Neural progenitor cell (in vitro differentiated cells): ENCODE results near the gene ZFAND3. TPM values are rescaled to one million over a fixed set of nuclear protein-coding genes. Genes with fewer than 3 reads are reported as not detected.

Source experiments
- DNase-seq: peaks from one replicate; pipeline ENCODE4 v3.0.0-alpha.2; 2016; ENCODE audit warnings: low spot score
- H2AFZ ChIP-seq: fragments of 200-600 bp; sonication (generic); replicated peaks from 2 replicates; pipeline ENCODE4 v1.6.1; 2016; ENCODE audit warnings: antibody characterized with exemption
- H3F3A ChIP-seq: fragments of 200-600 bp; sonication (generic); 2 replicates; pipeline ENCODE4 v1.6.1; 2016; ENCODE audit warnings: antibody characterized with exemption, low read depth
- H3K27ac ChIP-seq: fragments of 200-600 bp; sonication (generic); 2 replicates; pipeline ENCODE4 v1.5.1; 2016; ENCODE audit warnings: mild to moderate bottlenecking
- H3K27me3 ChIP-seq: fragments of 200-600 bp; sonication (generic); 2 replicates; pipeline ENCODE4 v1.6.1; 2016; ENCODE audit warnings: mild to moderate bottlenecking, moderate library complexity
- H3K36me3 ChIP-seq: fragments of 200-600 bp; sonication (generic); 2 replicates; pipeline ENCODE4 v1.5.1; 2016
- H3K4me1 ChIP-seq: fragments of 200-600 bp; sonication (generic); 2 replicates; pipeline ENCODE4 v1.6.1; 2016; ENCODE audit warnings: mixed run types
- H3K4me2 ChIP-seq: fragments of 200-600 bp; sonication (generic); 2 replicates; pipeline ENCODE4 v1.6.1; 2016
- H3K4me3 ChIP-seq: fragments of 200-600 bp; sonication (generic); 2 replicates; pipeline ENCODE4 v1.5.1; 2016
- H3K79me2 ChIP-seq: fragments of 200-600 bp; sonication (generic); 2 replicates; pipeline ENCODE4 v1.6.1; 2016; ENCODE audit warnings: low read depth
- H3K9ac ChIP-seq: fragments of 200-600 bp; sonication (generic); 2 replicates; pipeline ENCODE4 v1.6.1; 2016
- H3K9me3 ChIP-seq: fragments of 200-600 bp; sonication (generic); 2 replicates; pipeline ENCODE4 v1.5.1; 2016; ENCODE audit warnings: low read depth
- H4K20me1 ChIP-seq: fragments of 200-600 bp; sonication (generic); 2 replicates; pipeline ENCODE4 v1.6.1; 2016; ENCODE audit warnings: low read depth
- H3K27ac Mint-ChIP-seq: 3 replicates; pipeline ENCODE4 v1.8.0; 2021; ENCODE audit warnings: mixed read lengths
- H3K27me3 Mint-ChIP-seq: 2 replicates; pipeline ENCODE4 v1.8.0; 2022; ENCODE audit warnings: low read depth, mild to moderate bottlenecking, inconsistent platforms, moderate library complexity, mixed read lengths; ENCODE audit not compliant: insufficient read depth
- H3K36me3 Mint-ChIP-seq: 3 replicates; pipeline ENCODE4 v1.8.0; 2021; ENCODE audit warnings: mixed read lengths
- H3K4me1 Mint-ChIP-seq: 3 replicates; pipeline ENCODE4 v1.8.0; 2021; ENCODE audit warnings: mixed read lengths
- H3K4me3 Mint-ChIP-seq: 3 replicates; pipeline ENCODE4 v1.8.0; 2021; ENCODE audit warnings: mild to moderate bottlenecking, moderate library complexity, mixed read lengths
- H3K9me3 Mint-ChIP-seq: 3 replicates; pipeline ENCODE4 v1.8.0; 2020; ENCODE audit warnings: mixed read lengths
- EZH2 ChIP-seq: fragments of 200-600 bp; sonication (generic); IDR thresholded peaks from 2 replicates; pipeline ENCODE4 v1.6.1; 2017; ENCODE audit warnings: antibody characterized with exemption, mild to moderate bottlenecking, moderate library complexity
- EZH2phosphoT487 ChIP-seq: fragments of 200-600 bp; sonication (generic); IDR thresholded peaks from 2 replicates; pipeline ENCODE4 v1.6.1; 2017; ENCODE audit warnings: antibody characterized with exemption
- total RNA-seq: library from RNA; depleted of rRNA; stranded (reverse); fragments of >200 nt; gene quantifications from 2 replicates; pipeline ENCODE4 v1.2.3, GENCODE V29; 2015; ENCODE audit warnings: low replicate concordance
- TF ChIP-seq, protein P1 (sequence below): fragments of 200-600 bp; sonication (generic); IDR thresholded peaks from 2 replicates; pipeline ENCODE4 v1.5.1; 2017; ENCODE audit warnings: antibody characterized with exemption, mild to moderate bottlenecking

Gene ZFAND3
- total RNA-seq, 1 donor from 2014 or later: 24.3 TPM

- Mint-ChIP-seq H3K4me3 (no peak overlapping the region), H3K27ac (no peak overlapping the region), H3K27me3 (no peaks in the 10 kb centered on the region), H3K9me3 (no peaks in the 10 kb centered on the region), H3K36me3 (peaks cover 5% of the 10 kb centered on the region), H3K4me1 (no peaks in the 10 kb centered on the region)
- H3F3A ChIP-seq: no peaks in the 10 kb centered on the region
- no peak overlapping the region for H3K9ac ChIP-seq
- no peak overlapping the region for H2AFZ ChIP-seq
- no peaks in the 10 kb centered on the region for H3K36me3 ChIP-seq
- no peak for DNase-seq
- no peaks in the 10 kb centered on the region for H3K4me1 ChIP-seq
- H4K20me1 ChIP-seq: peaks cover 22% of the 10 kb centered on the region
- H3K4me3 ChIP-seq: no peak overlapping the region
- peaks cover 16% of the 10 kb centered on the region for H3K79me2 ChIP-seq
- no peaks in the 10 kb centered on the region for H3K27me3 ChIP-seq
- TF ChIP-seq EZH2: no peak
- H3K9me3 ChIP-seq: no peaks in the 10 kb centered on the region
- no peak overlapping the region for H3K4me2 ChIP-seq
- no peak overlapping the region for H3K27ac ChIP-seq
Observed at GRCh38 chr6:38068854-38069590, 249.5 kb downstream of the ZFAND3 start.

DNA sequence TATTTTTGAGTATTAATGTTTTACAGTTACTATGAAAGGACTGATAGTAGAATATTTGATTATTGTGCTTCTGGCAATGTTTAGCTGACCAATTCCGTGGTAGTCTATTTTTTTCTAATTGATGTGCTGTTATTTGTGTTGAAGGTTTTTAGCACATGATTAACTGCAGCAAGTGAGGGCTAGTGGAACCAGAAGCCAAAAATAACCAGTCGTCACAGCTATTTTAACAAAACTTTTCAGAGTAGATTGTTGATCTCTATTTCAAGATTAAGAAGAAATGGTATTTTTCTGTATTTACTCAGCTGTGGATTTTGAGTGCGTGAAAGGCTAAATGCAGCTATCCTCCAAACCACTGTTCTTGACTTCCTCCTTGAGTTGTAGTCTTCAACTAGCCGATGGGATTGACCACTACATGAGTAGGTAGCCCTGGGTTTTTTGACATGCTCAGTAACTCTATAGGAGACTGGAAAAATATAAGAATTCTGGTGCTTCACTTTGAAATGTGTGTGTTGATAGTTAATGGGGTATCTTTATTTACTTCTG is 258.0 kb downstream of the ZFAND3 start:
- no peak for DNase-seq
- Histone ChIP-seq H3K9ac (no peak overlapping the region), H3K9me3 (no peaks in the 10 kb centered on the region), H3K36me3 (no peaks in the 10 kb centered on the region), H3K4me1 (no peaks in the 10 kb centered on the region), H3K79me2 (no peaks in the 10 kb centered on the region), H3F3A (no peaks in the 10 kb centered on the region), H3K4me3 (no peak overlapping the region), H2AFZ (no peak overlapping the region), H3K4me2 (no peak overlapping the region), H3K27me3 (no peaks in the 10 kb centered on the region), H3K27ac (no peak overlapping the region), H4K20me1 (peaks cover 4% of the 10 kb centered on the region)
- H3K9me3 Mint-ChIP-seq: no peaks in the 10 kb centered on the region
- H3K27me3 Mint-ChIP-seq: no peaks in the 10 kb centered on the region
- TF ChIP-seq EZH2phosphoT487: no peak
- TF ChIP-seq, protein P1, sequence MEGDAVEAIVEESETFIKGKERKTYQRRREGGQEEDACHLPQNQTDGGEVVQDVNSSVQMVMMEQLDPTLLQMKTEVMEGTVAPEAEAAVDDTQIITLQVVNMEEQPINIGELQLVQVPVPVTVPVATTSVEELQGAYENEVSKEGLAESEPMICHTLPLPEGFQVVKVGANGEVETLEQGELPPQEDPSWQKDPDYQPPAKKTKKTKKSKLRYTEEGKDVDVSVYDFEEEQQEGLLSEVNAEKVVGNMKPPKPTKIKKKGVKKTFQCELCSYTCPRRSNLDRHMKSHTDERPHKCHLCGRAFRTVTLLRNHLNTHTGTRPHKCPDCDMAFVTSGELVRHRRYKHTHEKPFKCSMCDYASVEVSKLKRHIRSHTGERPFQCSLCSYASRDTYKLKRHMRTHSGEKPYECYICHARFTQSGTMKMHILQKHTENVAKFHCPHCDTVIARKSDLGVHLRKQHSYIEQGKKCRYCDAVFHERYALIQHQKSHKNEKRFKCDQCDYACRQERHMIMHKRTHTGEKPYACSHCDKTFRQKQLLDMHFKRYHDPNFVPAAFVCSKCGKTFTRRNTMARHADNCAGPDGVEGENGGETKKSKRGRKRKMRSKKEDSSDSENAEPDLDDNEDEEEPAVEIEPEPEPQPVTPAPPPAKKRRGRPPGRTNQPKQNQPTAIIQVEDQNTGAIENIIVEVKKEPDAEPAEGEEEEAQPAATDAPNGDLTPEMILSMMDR: no peak
- TF ChIP-seq EZH2: no peak
- H3K27ac Mint-ChIP-seq: no peak overlapping the region
- peaks cover 4% of the 10 kb centered on the region for H3K36me3 Mint-ChIP-seq
- H3K4me3 Mint-ChIP-seq: no peak overlapping the region
- H3K4me1 Mint-ChIP-seq: no peaks in the 10 kb centered on the region

DNA sequence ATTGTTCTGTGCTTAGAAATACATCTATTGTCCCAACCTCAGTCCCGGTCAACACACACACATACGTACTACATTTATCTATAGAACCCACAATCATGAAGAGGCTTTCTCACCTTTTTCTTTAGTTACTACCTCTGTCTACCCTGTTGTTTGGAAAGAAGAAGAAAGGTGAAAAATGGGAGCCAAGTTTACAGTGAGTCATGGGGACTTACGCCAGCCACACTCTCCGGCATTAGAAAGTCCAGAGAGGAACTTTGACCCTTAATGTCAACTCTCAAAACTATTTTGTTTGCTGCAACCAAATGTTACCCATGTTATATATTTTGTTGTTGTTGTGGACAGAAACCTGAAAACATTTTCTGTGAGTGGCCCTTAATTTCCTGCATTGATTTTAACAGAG is 259.1 kb downstream of the ZFAND3 start:
- Histone ChIP-seq H3K27me3 (no peaks in the 10 kb centered on the region), H3K9me3 (no peaks in the 10 kb centered on the region), H3K4me2 (no peak overlapping the region), H2AFZ (no peak overlapping the region), H3F3A (no peaks in the 10 kb centered on the region), H3K4me3 (no peak overlapping the region), H3K4me1 (no peaks in the 10 kb centered on the region), H3K79me2 (no peaks in the 10 kb centered on the region), H3K9ac (no peak overlapping the region), H3K27ac (no peak overlapping the region), H3K36me3 (no peaks in the 10 kb centered on the region), H4K20me1 (peaks cover 4% of the 10 kb centered on the region)
- Mint-ChIP-seq H3K9me3 (no peaks in the 10 kb centered on the region), H3K36me3 (peaks cover 4% of the 10 kb centered on the region), H3K27ac (no peak overlapping the region), H3K27me3 (no peaks in the 10 kb centered on the region), H3K4me1 (no peaks in the 10 kb centered on the region), H3K4me3 (no peak overlapping the region)
- TF ChIP-seq, protein P1: no peak
- TF ChIP-seq EZH2: no peak
- no peak for DNase-seq

DNA sequence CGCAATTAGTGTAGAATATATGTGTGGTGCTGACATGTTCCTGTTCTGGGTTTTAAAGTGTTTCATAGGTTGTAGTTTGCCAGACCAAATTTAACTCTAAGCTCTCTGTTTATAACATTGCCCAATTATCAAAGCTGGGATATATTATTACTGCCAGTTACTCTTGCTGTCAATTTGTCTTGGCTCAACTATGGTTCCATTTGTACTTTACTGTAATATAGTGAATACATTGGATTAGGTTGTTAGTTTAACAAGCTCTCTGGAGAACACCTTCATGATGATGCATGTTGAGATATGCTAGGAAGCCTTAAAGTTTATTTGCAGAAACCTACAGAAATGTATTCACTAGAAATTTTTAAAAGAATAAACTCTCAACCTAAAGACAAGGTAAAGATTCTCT is 259.6 kb downstream of the ZFAND3 start:
- Histone ChIP-seq H3K4me2 (no peak overlapping the region), H3K9ac (no peak overlapping the region), H3K9me3 (no peaks in the 10 kb centered on the region), H4K20me1 (peaks cover 4% of the 10 kb centered on the region), H3F3A (no peaks in the 10 kb centered on the region), H3K27me3 (no peaks in the 10 kb centered on the region), H3K4me3 (no peak overlapping the region), H2AFZ (no peak overlapping the region), H3K27ac (no peak overlapping the region), H3K79me2 (no peaks in the 10 kb centered on the region), H3K36me3 (no peaks in the 10 kb centered on the region), H3K4me1 (no peaks in the 10 kb centered on the region)
- Mint-ChIP-seq H3K4me1 (no peaks in the 10 kb centered on the region), H3K27me3 (no peaks in the 10 kb centered on the region), H3K9me3 (no peaks in the 10 kb centered on the region), H3K4me3 (no peak overlapping the region), H3K27ac (no peak overlapping the region), H3K36me3 (peaks cover 4% of the 10 kb centered on the region)
- TF ChIP-seq EZH2phosphoT487 (no peak), EZH2 (no peak)
- TF ChIP-seq, protein P1: no peak
- DNase-seq: no peak
